ENCODE measurements around the gene PCSK4.

The PCSK4 gene

GRCh38 chr19:1438035-1438932, 51.9 kb downstream of the PCSK4 start, which contains the start of gene RPS15:
Gene RPS15 (plus strand): TSS chr19:1438396. CDS start chr19:1438426, 30 bp downstream.
- peak within 1 kb of the TSS; percentile 99 for H3K9ac ChIP-seq (ENCODE audit: low read length)
- peak within 1 kb of the TSS; percentile 49 for H2AFZ ChIP-seq (ENCODE audit: low read depth, low read length, severe bottlenecking)
- H3F3A ChIP-seq (ENCODE audit: insufficient read depth) = peaks cover 55% of the 10 kb centered on the region
- H3K27ac ChIP-seq (ENCODE audit: low read depth, low read length) = peak within 1 kb of the TSS; percentile 78
- no peak for TF ChIP-seq EZH2phosphoT487 (conservative IDR thresholded peaks at IDR 0.05; ENCODE audit: low read length)
- TF ChIP-seq CTCF (IDR thresholded peaks at IDR 0.05; ENCODE audit: insufficient read depth, low read length, poor library complexity, severe bottlenecking) = peak; percentile 90
- H3K79me2 ChIP-seq (ENCODE audit: insufficient read depth, low read length) = peaks cover 31% of the 10 kb centered on the region
- peaks cover 19% of the 10 kb centered on the region for H3K36me3 ChIP-seq (ENCODE audit: low read length)
- H3K9me3 ChIP-seq (ENCODE audit: insufficient read depth, low read length) = no peaks in the 10 kb centered on the region
- no peaks in the 10 kb centered on the region for H3K27me3 ChIP-seq (ENCODE audit: low read length)
- H3K9me2 ChIP-seq (replicated peaks; ENCODE audit: insufficient read depth, low read length) = no peaks in the 10 kb centered on the region
- H4K20me1 ChIP-seq (ENCODE audit: low read depth, low read length) = peaks cover 18% of the 10 kb centered on the region; the same call in 1 of the 2 replicates
- H3K4me2 ChIP-seq (ENCODE audit: low read depth, low read length, poor library complexity, severe bottlenecking) = peak within 1 kb of the TSS; percentile 67
- peak within 1 kb of the TSS; percentile 99 for H3K4me3 ChIP-seq (ENCODE audit: insufficient read depth, low read length, poor library complexity, severe bottlenecking)

- Histone ChIP-seq H3K27ac (ENCODE audit: low read depth, low read length) (peak overlapping the region; percentile 53), H3K79me2 (ENCODE audit: insufficient read depth, low read length) (peaks cover 31% of the 10 kb centered on the region), H3K9me3 (ENCODE audit: insufficient read depth, low read length) (no peaks in the 10 kb centered on the region), H3K9ac (ENCODE audit: low read length) (peak overlapping the region; percentile 28; the same call in 1 of the 2 replicates), H2AFZ (ENCODE audit: low read depth, low read length, severe bottlenecking) (peak overlapping the region; percentile 49), H3K36me3 (ENCODE audit: low read length) (peaks cover 19% of the 10 kb centered on the region), H3K27me3 (ENCODE audit: low read length) (no peaks in the 10 kb centered on the region), H3K4me2 (ENCODE audit: low read depth, low read length, poor library complexity, severe bottlenecking) (peak overlapping the region; percentile 41), H3K4me3 (ENCODE audit: insufficient read depth, low read length, poor library complexity, severe bottlenecking) (no peak overlapping the region), H3F3A (ENCODE audit: insufficient read depth) (peaks cover 48% of the 10 kb centered on the region), H3K9me2 (replicated peaks; ENCODE audit: insufficient read depth, low read length) (no peaks in the 10 kb centered on the region), H4K20me1 (ENCODE audit: low read depth, low read length) (peaks cover 18% of the 10 kb centered on the region; the same call in 1 of the 2 replicates)
- TF ChIP-seq CTCF (IDR thresholded peaks at IDR 0.05; ENCODE audit: insufficient read depth, low read length, poor library complexity, severe bottlenecking) = no peak
- TF ChIP-seq EZH2phosphoT487 (conservative IDR thresholded peaks at IDR 0.05; ENCODE audit: low read length) = no peak
These were observed 52.5 kb downstream of the PCSK4 start for GRCh38 chr19:1437609-1438008.

- Histone ChIP-seq H3K9me2 (replicated peaks; ENCODE audit: insufficient read depth, low read length) (no peaks in the 10 kb centered on the region), H3K9me3 (ENCODE audit: insufficient read depth, low read length) (no peaks in the 10 kb centered on the region), H3K4me2 (ENCODE audit: low read depth, low read length, poor library complexity, severe bottlenecking) (no peak overlapping the region), H3K79me2 (ENCODE audit: insufficient read depth, low read length) (peaks cover 23% of the 10 kb centered on the region), H3K27me3 (ENCODE audit: low read length) (no peaks in the 10 kb centered on the region), H3K9ac (ENCODE audit: low read length) (no peak overlapping the region), H3K4me3 (ENCODE audit: insufficient read depth, low read length, poor library complexity, severe bottlenecking) (no peak overlapping the region), H3K27ac (ENCODE audit: low read depth, low read length) (no peak overlapping the region), H2AFZ (ENCODE audit: low read depth, low read length, severe bottlenecking) (no peak overlapping the region), H4K20me1 (ENCODE audit: low read depth, low read length) (peaks cover 11% of the 10 kb centered on the region; the same call in 1 of the 2 replicates), H3F3A (ENCODE audit: insufficient read depth) (peaks cover 28% of the 10 kb centered on the region), H3K36me3 (ENCODE audit: low read length) (peaks cover 10% of the 10 kb centered on the region)
- TF ChIP-seq CTCF (IDR thresholded peaks at IDR 0.05; ENCODE audit: insufficient read depth, low read length, poor library complexity, severe bottlenecking) (no peak), EZH2phosphoT487 (conservative IDR thresholded peaks at IDR 0.05; ENCODE audit: low read length) (no peak)
These were observed 54.7 kb downstream of the PCSK4 start for GRCh38 chr19:1435378-1435989.

All from SU-DHL-6 (cell line).